HG03066 (cell line): ENCODE results near the gene HNRNPCL2.
"Not testable (repeated sequence)": the region's sequence is repeated elsewhere in the genome, so short reads cannot be mapped to it uniquely, and the experiment has no call there.

ENCODE experiments used
- ATAC-seq: cut with Tn5 transposase; IDR thresholded peaks from one replicate; pipeline ENCODE4 v1.9.1; 2021; ENCODE audit warnings: low read depth; ENCODE audit not compliant: unreplicated experiment

Gene HNRNPCL2

DNA sequence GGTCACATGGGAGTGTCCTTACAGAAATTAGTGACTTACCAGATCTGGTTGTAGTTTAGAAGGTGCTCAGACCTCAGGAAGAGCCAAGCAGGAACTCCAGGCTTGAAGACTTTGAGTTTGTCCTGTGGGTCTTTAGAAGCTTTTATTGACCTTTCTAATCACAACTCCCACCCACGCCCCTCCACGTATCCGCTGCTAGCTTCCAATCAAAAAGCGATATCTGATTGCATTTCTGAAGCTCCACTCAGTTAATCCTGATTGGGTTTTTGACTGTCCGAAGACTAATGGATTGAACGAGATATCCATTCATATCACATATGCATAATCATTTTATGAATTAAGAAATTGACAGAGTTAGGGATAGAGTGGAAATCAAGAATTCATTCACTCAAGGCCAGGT is at the start of gene HNRNPCL2:
HNRNPCL2 (minus strand) TSS at position 101 of the 400 bp plus-strand sequence. CDS start 454 bp downstream, outside the sequence.
- not testable (repeated sequence) for ATAC-seq

DNA sequence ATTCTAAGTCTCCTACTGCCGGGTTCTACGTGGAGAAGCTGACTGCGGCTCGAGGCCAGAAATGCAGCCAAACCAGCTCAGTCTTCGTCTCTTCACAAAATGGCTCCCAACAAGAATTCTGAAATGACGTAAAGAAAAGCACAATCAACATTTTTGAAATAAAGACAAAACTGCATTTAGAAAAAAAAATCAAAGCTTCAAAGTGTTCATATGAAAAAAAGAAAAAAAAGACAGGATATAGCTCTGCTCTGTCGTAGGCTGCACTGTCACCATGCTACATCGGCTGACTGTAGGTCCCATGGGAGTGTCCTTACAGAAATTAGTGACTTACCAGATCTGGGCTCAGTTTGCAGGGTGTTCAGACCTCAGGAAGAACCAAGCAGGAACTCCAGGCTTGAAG is 48.9 kb upstream of the HNRNPCL2 start, which contains the start of gene HNRNPCL4:
HNRNPCL4 (minus strand) TSS at position 101 of the 400 bp plus-strand sequence. CDS start 164 bp downstream, outside the sequence.
- not testable (repeated sequence) for ATAC-seq

- ATAC-seq = not testable (repeated sequence)
Measured at GRCh38 chr1:13155909-13156308, 39.3 kb upstream of the HNRNPCL2 start, which contains the start of gene PRAMEF26. Gene PRAMEF26 (minus strand): TSS chr1:13156009. CDS start chr1:13153095, 2,914 bp downstream.

- not testable (repeated sequence) for ATAC-seq
Measured at GRCh38 chr1:13070474-13070873, 46.2 kb downstream of the HNRNPCL2 start, which contains the start of gene PRAMEF25. Gene PRAMEF25 (plus strand): TSS chr1:13070774. CDS start chr1:13073694, 2,920 bp downstream.
